ENCODE measurements around the gene HOXA11. TPM values are rescaled to one million over a fixed set of nuclear protein-coding genes. Genes with fewer than 3 reads are reported as not detected.

HOXA11 gene
- total RNA-seq (2021) (not detected in 3 replicates), Bru-seq, nascent RNA (not detected)
- long read RNA-seq, experiment 1 = 0 reads
- long read RNA-seq, experiment 2 = 0 reads
- long read RNA-seq, experiment 3 = 0 reads

- ChIA-PET POLR2A (no interaction called here), CTCF (interaction anchor here (0.7 to 1.2 kb wide), 5 partner anchors 9 to 41 kb away, joined by 3 to 4 read pairs (median 3); partner anchors contain the start of gene HOXA5)
- DNase-seq (ENCODE audit: low spot score) (no peak), ATAC-seq (no peak)
- no peak for TF ChIP-seq AFF4 (CRISPR knock-in tag; IDR thresholded peaks at IDR 0.05; ENCODE audit: borderline replicate concordance)
- no peak for TF ChIP-seq ZNF263 (CRISPR knock-in tag; IDR thresholded peaks at IDR 0.05; ENCODE audit: low read depth)
- TF ChIP-seq JUN (CRISPR knock-in tag; IDR thresholded peaks at IDR 0.05) = no peak
- TF ChIP-seq USF2 (CRISPR knock-in tag; IDR thresholded peaks at IDR 0.05) = peak; percentile 42; the same call in 1 of the 2 replicates
- Mint-ChIP-seq H3K4me1 (peaks cover 52% of the 10 kb centered on the region), H3K27ac (no peak within 1 kb of the TSS), H3K4me3 (peak within 1 kb of the TSS; percentile 45), H3K36me3 (0 out of 2 replicates have a peak, but pooled peaks cover 3% of the 10 kb centered on the region), H3K9me3 (no peaks in the 10 kb centered on the region), H3K27me3 (ENCODE audit: low read depth) (peaks cover 100% of the 10 kb centered on the region)
These were observed at the start of gene HOXA11 for GRCh38 chr7:27185013-27185853. HOXA11 (minus strand) TSS chr7:27185232; CDS start chr7:27185144, 88 bp downstream.

- Mint-ChIP-seq H3K4me1 (peaks cover 5% of the 10 kb centered on the region), H3K4me3 (no peak overlapping the region), H3K9me3 (no peaks in the 10 kb centered on the region), H3K36me3 (no peaks in the 10 kb centered on the region), H3K27me3 (ENCODE audit: low read depth) (peaks cover 98% of the 10 kb centered on the region), H3K27ac (no peak overlapping the region)
- no peak for DNase-seq (ENCODE audit: low spot score)
- ATAC-seq = no peak
- CTCF ChIA-PET = interaction anchor here (1.1 kb wide), 1 partner anchor 33 kb away, joined by 3 read pairs; no protein-coding TSS in a partner anchor
- POLR2A ChIA-PET = no interaction called here
- no peak for TF ChIP-seq ERG (CRISPR knock-in tag; IDR thresholded peaks at IDR 0.05)
- no peak for TF ChIP-seq FOXJ3 (CRISPR knock-in tag; IDR thresholded peaks at IDR 0.05; ENCODE audit: borderline replicate concordance)
- no peak for TF ChIP-seq TEAD1 (CRISPR knock-in tag; IDR thresholded peaks at IDR 0.05)
- TF ChIP-seq OVOL2 (CRISPR knock-in tag; IDR thresholded peaks at IDR 0.05; ENCODE audit: borderline replicate concordance) = no peak
- no peak for TF ChIP-seq ZNF121 (CRISPR knock-in tag; IDR thresholded peaks at IDR 0.05)
- TF ChIP-seq ZNF671 (CRISPR knock-in tag; IDR thresholded peaks at IDR 0.05) = no peak
- TF ChIP-seq CREB1 (CRISPR knock-in tag; IDR thresholded peaks at IDR 0.05) = no peak
- TF ChIP-seq GABPB1 (CRISPR knock-in tag; IDR thresholded peaks at IDR 0.05) = no peak
- TF ChIP-seq USF1 (CRISPR knock-in tag; IDR thresholded peaks at IDR 0.05) = no peak
- TF ChIP-seq SMAD4 (CRISPR knock-in tag; IDR thresholded peaks at IDR 0.05) = no peak
- no peak for TF ChIP-seq MXD4 (CRISPR knock-in tag; IDR thresholded peaks at IDR 0.05; ENCODE audit: borderline replicate concordance)
- no peak for TF ChIP-seq ZNF317 (CRISPR knock-in tag; IDR thresholded peaks at IDR 0.05; ENCODE audit: borderline replicate concordance, low read depth)
These were observed 44.4 kb upstream of the HOXA11 start for GRCh38 chr7:27229448-27229847.

Measured in WTC11 (cell line).